ENCODE data around the gene RALGDS.

The RALGDS gene

GRCh38 chr9:133134388-133135145, 13.5 kb upstream of the RALGDS start:
- no peak for DNase-seq

GRCh38 chr9:133133681-133134387, 12.8 kb upstream of the RALGDS start:
- DNase-seq, result peak; percentile 90

GRCh38 chr9:133132174-133132573, 11.1 kb upstream of the RALGDS start:
- no peak for DNase-seq

- no peak for DNase-seq
Observed at GRCh38 chr9:133131506-133131905, 10.5 kb upstream of the RALGDS start.

- no peak for DNase-seq
Observed at GRCh38 chr9:133130685-133131244, 9.7 kb upstream of the RALGDS start.

GRCh38 chr9:133129001-133129795, 8.2 kb upstream of the RALGDS start:
- no peak for DNase-seq

- no peak for DNase-seq
Observed at GRCh38 chr9:133128152-133128551, 7.1 kb upstream of the RALGDS start.

- DNase-seq, result no peak
Observed at GRCh38 chr9:133127340-133127981, 6.4 kb upstream of the RALGDS start.

GRCh38 chr9:133126697-133127339, 5.8 kb upstream of the RALGDS start:
- no peak for DNase-seq

GRCh38 chr9:133125941-133126696, 5.1 kb upstream of the RALGDS start:
- DNase-seq, result no peak

- DNase-seq, result no peak
Observed at GRCh38 chr9:133124907-133125275, 3.9 kb upstream of the RALGDS start.

GRCh38 chr9:133124123-133124906, 3.3 kb upstream of the RALGDS start:
- no peak for DNase-seq

GRCh38 chr9:133122935-133123611, 2.0 kb upstream of the RALGDS start:
- no peak for DNase-seq

GRCh38 chr9:133122605-133122934, 1.5 kb upstream of the RALGDS start:
- no peak for DNase-seq

- no peak for DNase-seq
Observed at GRCh38 chr9:133121915-133122550, 993 bp upstream of the RALGDS start.

GRCh38 chr9:133120501-133121197, 391 bp downstream of the RALGDS start:
- DNase-seq, result no peak

GRCh38 chr9:133119846-133120500, 1.1 kb downstream of the RALGDS start:
- DNase-seq, result no peak

GRCh38 chr9:133119103-133119845, 1.8 kb downstream of the RALGDS start:
- no peak for DNase-seq

Measured in NCI-H2029 treated with DMSO at 0.1 percent for 48 hours (cell line).